ENCODE measurements around the gene SSC5D.

GRCh38 chr19:55546822-55547614 is 58.8 kb downstream of the SSC5D start:
- TF ChIP-seq, protein P1, sequence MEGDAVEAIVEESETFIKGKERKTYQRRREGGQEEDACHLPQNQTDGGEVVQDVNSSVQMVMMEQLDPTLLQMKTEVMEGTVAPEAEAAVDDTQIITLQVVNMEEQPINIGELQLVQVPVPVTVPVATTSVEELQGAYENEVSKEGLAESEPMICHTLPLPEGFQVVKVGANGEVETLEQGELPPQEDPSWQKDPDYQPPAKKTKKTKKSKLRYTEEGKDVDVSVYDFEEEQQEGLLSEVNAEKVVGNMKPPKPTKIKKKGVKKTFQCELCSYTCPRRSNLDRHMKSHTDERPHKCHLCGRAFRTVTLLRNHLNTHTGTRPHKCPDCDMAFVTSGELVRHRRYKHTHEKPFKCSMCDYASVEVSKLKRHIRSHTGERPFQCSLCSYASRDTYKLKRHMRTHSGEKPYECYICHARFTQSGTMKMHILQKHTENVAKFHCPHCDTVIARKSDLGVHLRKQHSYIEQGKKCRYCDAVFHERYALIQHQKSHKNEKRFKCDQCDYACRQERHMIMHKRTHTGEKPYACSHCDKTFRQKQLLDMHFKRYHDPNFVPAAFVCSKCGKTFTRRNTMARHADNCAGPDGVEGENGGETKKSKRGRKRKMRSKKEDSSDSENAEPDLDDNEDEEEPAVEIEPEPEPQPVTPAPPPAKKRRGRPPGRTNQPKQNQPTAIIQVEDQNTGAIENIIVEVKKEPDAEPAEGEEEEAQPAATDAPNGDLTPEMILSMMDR (tag by site-specific recombination; IDR thresholded peaks at IDR 0.05): no peak
- TF ChIP-seq ZNF350 (tag by site-specific recombination; IDR thresholded peaks at IDR 0.05) (no peak), ZBTB8A (tag by site-specific recombination; IDR thresholded peaks at IDR 0.05) (no peak), ZNF155 (tag by site-specific recombination; IDR thresholded peaks at IDR 0.05) (no peak), YY1 (tag by site-specific recombination; IDR thresholded peaks at IDR 0.05) (no peak), SALL2 (tag by site-specific recombination; IDR thresholded peaks at IDR 0.05; ENCODE audit: borderline replicate concordance) (no peak)
- TF ChIP-seq, protein P2, sequence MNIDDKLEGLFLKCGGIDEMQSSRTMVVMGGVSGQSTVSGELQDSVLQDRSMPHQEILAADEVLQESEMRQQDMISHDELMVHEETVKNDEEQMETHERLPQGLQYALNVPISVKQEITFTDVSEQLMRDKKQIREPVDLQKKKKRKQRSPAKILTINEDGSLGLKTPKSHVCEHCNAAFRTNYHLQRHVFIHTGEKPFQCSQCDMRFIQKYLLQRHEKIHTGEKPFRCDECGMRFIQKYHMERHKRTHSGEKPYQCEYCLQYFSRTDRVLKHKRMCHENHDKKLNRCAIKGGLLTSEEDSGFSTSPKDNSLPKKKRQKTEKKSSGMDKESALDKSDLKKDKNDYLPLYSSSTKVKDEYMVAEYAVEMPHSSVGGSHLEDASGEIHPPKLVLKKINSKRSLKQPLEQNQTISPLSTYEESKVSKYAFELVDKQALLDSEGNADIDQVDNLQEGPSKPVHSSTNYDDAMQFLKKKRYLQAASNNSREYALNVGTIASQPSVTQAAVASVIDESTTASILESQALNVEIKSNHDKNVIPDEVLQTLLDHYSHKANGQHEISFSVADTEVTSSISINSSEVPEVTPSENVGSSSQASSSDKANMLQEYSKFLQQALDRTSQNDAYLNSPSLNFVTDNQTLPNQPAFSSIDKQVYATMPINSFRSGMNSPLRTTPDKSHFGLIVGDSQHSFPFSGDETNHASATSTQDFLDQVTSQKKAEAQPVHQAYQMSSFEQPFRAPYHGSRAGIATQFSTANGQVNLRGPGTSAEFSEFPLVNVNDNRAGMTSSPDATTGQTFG (tag by site-specific recombination; IDR thresholded peaks at IDR 0.05; ENCODE audit: borderline replicate concordance): no peak
